GM12878 (cell line): ENCODE measurements around the gene LGI2. TPM values are rescaled to one million over a fixed set of nuclear protein-coding genes. Genes with fewer than 3 reads are reported as not detected.

Experiments used
- ATAC-seq: fragments of 200-7000 bp; cut with Tn5 transposase; 3 replicates; pipeline ENCODE4 v1.9.1; 2020; ENCODE audit warnings: mild to moderate bottlenecking, moderate library complexity
- BruUV-seq: library from RNA; stranded (reverse); fragments of 400-500 nt; replicated peaks from 2 replicates; lab custom pipeline; 2021; lab: Mats Ljungman, UMichigan
- CTCF ChIA-PET: fragments of 300-600 bp; sonication (Branson Sonifier 250); formaldehyde crosslinking; extraction: SDS; loops from one replicate; lab custom pipeline; 2021; ENCODE audit warnings: inconsistent platforms; lab: Yijun Ruan, JAX
- POLR2A ChIA-PET: fragments of 350-600 bp; formaldehyde crosslinking; extraction: SDS; loops from one replicate; lab custom pipeline; 2021; ENCODE audit warnings: inconsistent platforms; lab: Charles Lee
- RAD21 ChIA-PET: fragments of 300-600 bp; sonication (Branson Sonifier 250); formaldehyde crosslinking; loops from one replicate; lab custom pipeline; 2023; ENCODE audit warnings: antibody characterized with exemption; ENCODE audit not compliant: unreplicated experiment; lab: Charles Lee
- SMC1A ChIA-PET: fragments of 300-600 bp; sonication (Branson Sonifier 250); formaldehyde crosslinking; loops from one replicate; lab custom pipeline; 2023; ENCODE audit not compliant: unreplicated experiment, uncharacterized antibody; lab: Charles Lee
- DNase-seq: peaks from one replicate; pipeline ENCODE4 v3.0.0-alpha.2; 2011; ENCODE audit warnings: low read depth, low spot score
- FAIRE-seq: peaks from 3 replicates; lab custom pipeline; 2011; peaks lifted over from hg19 to GRCh38; lab: Jason Lieb, UNC
- H2AFZ ChIP-seq: 2 replicates; pipeline ENCODE4 v1.6.0; 2011; ENCODE audit warnings: low read depth, low read length, control low read depth; ENCODE audit not compliant: control insufficient read depth
- H3K27ac ChIP-seq: 2 replicates; pipeline ENCODE4 v1.5.1; 2011; ENCODE audit warnings: control low read depth; ENCODE audit not compliant: control insufficient read depth, insufficient read depth
- H3K27me3 ChIP-seq, 2 experiments: replicated peaks in 1 of 2; 2 replicates each; pipeline versions ENCODE4 v1.6.0 to v1.6.1; 2011; ENCODE audit warnings: low read length in 1 of 2; ENCODE audit not compliant: control insufficient read depth in 2 of 2, insufficient read depth in 2 of 2
- H3K36me3 ChIP-seq, 2 experiments: 2 replicates each; pipeline ENCODE4 v1.5.1; 2011; ENCODE audit warnings: low read length in 1 of 2; ENCODE audit not compliant: control insufficient read depth in 2 of 2, insufficient read depth in 2 of 2
- H3K4me1 ChIP-seq: 2 replicates; pipeline ENCODE4 v1.6.1; 2011; ENCODE audit warnings: mild to moderate bottlenecking, low read length, moderate library complexity, mixed read lengths; ENCODE audit not compliant: control insufficient read depth, insufficient read depth
- H3K4me2 ChIP-seq: 2 replicates; pipeline ENCODE4 v1.6.0; 2011; ENCODE audit warnings: control low read depth; ENCODE audit not compliant: control insufficient read depth, insufficient read depth
- H3K4me3 ChIP-seq: fragments of 200-600 bp; sonication (generic); 2 replicates; pipeline ENCODE4 v1.5.1; 2016
- H3K79me2 ChIP-seq: 2 replicates; pipeline ENCODE4 v1.6.0; 2011; ENCODE audit warnings: low read length; ENCODE audit not compliant: control insufficient read depth, insufficient read depth
- H3K9ac ChIP-seq: 2 replicates; pipeline ENCODE4 v1.8.0; 2011; ENCODE audit warnings: low read length, control low read depth, mixed read lengths; ENCODE audit not compliant: control insufficient read depth, insufficient read depth
- H3K9me3 ChIP-seq: replicated peaks from 3 replicates; pipeline ENCODE4 v1.5.1; 2011; ENCODE audit warnings: mild to moderate bottlenecking, low read length; ENCODE audit not compliant: control insufficient read depth, insufficient read depth
- H4K20me1 ChIP-seq: 2 replicates; pipeline ENCODE4 v1.6.0; 2011; ENCODE audit not compliant: control insufficient read depth, insufficient read depth
- KDM1A ChIP-seq: fragments of 200-600 bp; sonication (generic); IDR thresholded peaks from 2 replicates; pipeline ENCODE4 v1.6.1; 2016; ENCODE audit warnings: borderline replicate concordance
- MYC ChIP-seq: IDR thresholded peaks from 2 replicates; pipeline ENCODE4 v1.6.1; 2011; ENCODE audit warnings: mild to moderate bottlenecking, low read length, moderate library complexity, inconsistent platforms; ENCODE audit not compliant: insufficient read depth, insufficient replicate concordance, insufficient read length, severe bottlenecking
- NR2C1 ChIP-seq: fragments of 450-650 bp; IDR thresholded peaks from 2 replicates; pipeline ENCODE4 v1.6.1; 2017; ENCODE audit warnings: antibody characterized with exemption, mild to moderate bottlenecking, moderate library complexity
- RELA ChIP-seq: fragments of 450-650 bp; IDR thresholded peaks from 2 replicates; pipeline ENCODE4 v1.8.0; 2014; ENCODE audit warnings: borderline replicate concordance; ENCODE audit not compliant: partially characterized antibody
- RFX5 ChIP-seq: IDR thresholded peaks from 2 replicates; pipeline ENCODE4 v1.6.1; 2011; ENCODE audit warnings: low read depth, low read length, improper control_type of control experiment
- SUZ12 ChIP-seq: fragments of 200-600 bp; sonication (generic); IDR thresholded peaks from one replicate; pipeline ENCODE4 v1.6.1; 2018; ENCODE audit warnings: antibody characterized with exemption, mild to moderate bottlenecking; ENCODE audit not compliant: unreplicated experiment
- TBL1XR1 ChIP-seq: IDR thresholded peaks from 2 replicates; pipeline ENCODE4 v1.6.1; 2012; ENCODE audit warnings: low read depth, low read length, improper control_type of control experiment
- TCF7 ChIP-seq: IDR thresholded peaks from 2 replicates; pipeline ENCODE4 v1.6.1; 2014; ENCODE audit warnings: antibody characterized with exemption, borderline replicate concordance
- YY1 ChIP-seq: IDR thresholded peaks from 2 replicates; pipeline ENCODE4 v1.6.1; 2011; ENCODE audit warnings: low read depth, mild to moderate bottlenecking, low read length
- ZNF207 ChIP-seq: fragments of 450-650 bp; IDR thresholded peaks from 2 replicates; pipeline ENCODE4 v1.6.1; 2014; ENCODE audit warnings: antibody characterized with exemption, mild to moderate bottlenecking, borderline replicate concordance
- ZNF622 ChIP-seq: fragments of 450-650 bp; IDR thresholded peaks from 2 replicates; pipeline ENCODE4 v1.6.1; 2017; ENCODE audit warnings: mild to moderate bottlenecking, inconsistent platforms
- WGBS: methylation state at CpG from one replicate; pipeline ENCODE4 v1.1.6; 2016; ENCODE audit warnings: low lambda C conversion rate; ENCODE audit not compliant: insufficient replicate concordance, insufficient coverage; ENCODE audit errors: missing lambda C conversion rate; 5-methylcytosine and 5-hydroxymethylcytosine counted together
- in situ Hi-C: fragments of 300-500 bp; cut with MboI; formaldehyde crosslinking; loops from 9 replicates; pipeline ENCODE4 v1.14.3; 2018; ENCODE audit warnings: mixed read lengths
- intact Hi-C: fragments of 100-400 bp; cut with micrococcal nuclease; formaldehyde crosslinking; loops from one replicate; pipeline ENCODE4 v1.14.2; 2022; ENCODE audit not compliant: unreplicated experiment
- polyA plus RNA-seq, 11 experiments: library from polyadenylated mRNA; depleted of rRNA in 4 of 11; unstranded in 6 of 11; stranded (reverse) in 5 of 11; fragments of >200 nt; fragmentation: Nextera tagmentation in 4 of 11; fragmentation: Illumina TruSeq in 1 of 11; extraction: Ambion mirVana in 4 of 11; extraction: Trizol in 1 of 11; gene quantifications; 1 replicate in 1 of 11; 2 replicates in 10 of 11; pipeline versions ENCODE4 v1.2.1 to v1.2.3, GENCODE V29; 2011 to 2016; ENCODE audit warnings: inconsistent platforms in 2 of 11, missing spikeins in 2 of 11, low read depth in 1 of 11
- total RNA-seq, 4 experiments: library from RNA; depleted of rRNA in 3 of 4; stranded (reverse); fragments of >200 nt in 3 of 4; fragmentation: Illumina TruSeq in 1 of 4; extraction: Trizol in 1 of 4; gene quantifications; 2 replicates each; pipeline versions ENCODE4 v1.2.1 to v1.2.3, GENCODE V29; 2013 to 2021
- TF ChIP-seq, protein P1 (sequence below): IDR thresholded peaks from 2 replicates; pipeline ENCODE4 v1.6.1; 2012; ENCODE audit warnings: low read depth, low read length, improper control_type of control experiment
- TF ChIP-seq, protein P2 (sequence below): fragments of 450-650 bp; IDR thresholded peaks from 2 replicates; pipeline ENCODE4 v1.6.1; 2017; ENCODE audit warnings: mild to moderate bottlenecking, moderate library complexity
- TF ChIP-seq, protein P3 (sequence below): IDR thresholded peaks from 2 replicates; pipeline ENCODE4 v1.6.1; 2011; ENCODE audit warnings: mild to moderate bottlenecking, low read depth, low read length, moderate library complexity; ENCODE audit not compliant: insufficient replicate concordance
- TF ChIP-seq, protein P4 (sequence below): IDR thresholded peaks from 2 replicates; pipeline ENCODE4 v1.6.1; 2011; ENCODE audit warnings: borderline replicate concordance, low read depth, mild to moderate bottlenecking, moderate library complexity, mixed read lengths, low read length; ENCODE audit not compliant: insufficient read depth; ENCODE audit errors: extremely low read length

LGI2 gene
- total and polyA plus RNA-seq, 10 of the 15 experiments (the other 5 are each of a cell fraction or from before 2014, with no cell fraction given): not detected

DNA sequence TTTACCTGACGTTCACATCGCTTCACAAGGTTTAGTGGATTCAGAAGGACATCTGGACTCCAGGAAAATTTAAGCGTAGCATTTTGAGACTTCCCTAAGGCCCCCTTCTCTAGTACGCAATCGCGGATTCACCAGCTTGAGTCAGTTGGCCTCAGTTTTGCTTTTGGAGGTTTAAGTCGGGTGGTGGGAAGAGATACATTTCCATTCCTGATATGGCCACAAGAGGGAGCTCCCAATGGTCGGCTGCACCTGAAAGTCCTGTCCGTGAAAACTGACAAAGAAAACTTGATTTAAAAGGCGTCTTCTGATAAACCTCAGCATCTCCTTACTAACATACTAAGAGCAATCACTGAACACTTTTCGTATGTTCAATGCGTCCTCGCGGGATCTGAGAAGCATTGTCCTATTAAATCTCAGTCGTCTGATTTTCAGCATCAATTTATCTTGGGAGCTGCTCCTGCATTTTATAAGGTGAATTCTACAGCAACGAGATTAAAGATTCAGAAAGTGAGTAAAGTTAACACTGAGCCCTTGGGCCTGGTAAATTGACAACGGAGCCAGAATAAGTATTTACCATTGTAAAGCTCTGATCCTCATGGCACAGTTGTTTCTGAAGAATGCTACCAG is 50.6 kb downstream of the LGI2 start (continued):
- peak; percentile 53; the same call in 1 of the 2 replicates for TF ChIP-seq YY1
- TF ChIP-seq, protein P1, sequence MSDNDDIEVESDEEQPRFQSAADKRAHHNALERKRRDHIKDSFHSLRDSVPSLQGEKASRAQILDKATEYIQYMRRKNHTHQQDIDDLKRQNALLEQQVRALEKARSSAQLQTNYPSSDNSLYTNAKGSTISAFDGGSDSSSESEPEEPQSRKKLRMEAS: no peak
- TF ChIP-seq, protein P2, sequence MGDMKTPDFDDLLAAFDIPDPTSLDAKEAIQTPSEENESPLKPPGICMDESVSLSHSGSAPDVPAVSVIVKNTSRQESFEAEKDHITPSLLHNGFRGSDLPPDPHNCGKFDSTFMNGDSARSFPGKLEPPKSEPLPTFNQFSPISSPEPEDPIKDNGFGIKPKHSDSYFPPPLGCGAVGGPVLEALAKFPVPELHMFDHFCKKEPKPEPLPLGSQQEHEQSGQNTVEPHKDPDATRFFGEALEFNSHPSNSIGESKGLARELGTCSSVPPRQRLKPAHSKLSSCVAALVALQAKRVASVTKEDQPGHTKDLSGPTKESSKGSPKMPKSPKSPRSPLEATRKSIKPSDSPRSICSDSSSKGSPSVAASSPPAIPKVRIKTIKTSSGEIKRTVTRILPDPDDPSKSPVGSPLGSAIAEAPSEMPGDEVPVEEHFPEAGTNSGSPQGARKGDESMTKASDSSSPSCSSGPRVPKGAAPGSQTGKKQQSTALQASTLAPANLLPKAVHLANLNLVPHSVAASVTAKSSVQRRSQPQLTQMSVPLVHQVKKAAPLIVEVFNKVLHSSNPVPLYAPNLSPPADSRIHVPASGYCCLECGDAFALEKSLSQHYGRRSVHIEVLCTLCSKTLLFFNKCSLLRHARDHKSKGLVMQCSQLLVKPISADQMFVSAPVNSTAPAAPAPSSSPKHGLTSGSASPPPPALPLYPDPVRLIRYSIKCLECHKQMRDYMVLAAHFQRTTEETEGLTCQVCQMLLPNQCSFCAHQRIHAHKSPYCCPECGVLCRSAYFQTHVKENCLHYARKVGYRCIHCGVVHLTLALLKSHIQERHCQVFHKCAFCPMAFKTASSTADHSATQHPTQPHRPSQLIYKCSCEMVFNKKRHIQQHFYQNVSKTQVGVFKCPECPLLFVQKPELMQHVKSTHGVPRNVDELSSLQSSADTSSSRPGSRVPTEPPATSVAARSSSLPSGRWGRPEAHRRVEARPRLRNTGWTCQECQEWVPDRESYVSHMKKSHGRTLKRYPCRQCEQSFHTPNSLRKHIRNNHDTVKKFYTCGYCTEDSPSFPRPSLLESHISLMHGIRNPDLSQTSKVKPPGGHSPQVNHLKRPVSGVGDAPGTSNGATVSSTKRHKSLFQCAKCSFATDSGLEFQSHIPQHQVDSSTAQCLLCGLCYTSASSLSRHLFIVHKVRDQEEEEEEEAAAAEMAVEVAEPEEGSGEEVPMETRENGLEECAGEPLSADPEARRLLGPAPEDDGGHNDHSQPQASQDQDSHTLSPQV: no peak
- TF ChIP-seq TBL1XR1: no peak
- no peak for TF ChIP-seq ZNF622

DNA sequence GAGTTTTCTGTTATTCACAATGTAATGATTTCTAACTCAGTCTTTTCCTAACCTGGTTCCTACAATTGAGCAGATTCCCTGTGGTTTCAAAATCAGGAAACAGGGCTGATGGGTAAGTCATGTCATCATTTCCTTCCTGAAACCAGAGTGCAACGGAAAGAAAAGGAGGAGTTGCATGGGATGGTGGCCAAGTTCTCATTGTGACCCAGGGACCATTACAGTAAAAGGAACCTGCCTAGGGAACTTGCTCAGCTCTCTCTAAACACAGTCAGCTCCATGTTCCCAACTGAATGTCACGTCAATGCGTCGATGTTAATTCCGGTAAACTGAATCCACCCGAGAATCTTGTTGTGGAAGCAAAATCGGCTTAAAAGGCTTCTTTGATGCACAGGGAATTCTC is 51.2 kb downstream of the LGI2 start:
- WGBS: 62% methylated on average over 7 of the region's 7 CpGs
- Histone ChIP-seq H3K4me2 (no peak overlapping the region), H3K9ac (no peak overlapping the region), H3K9me3 (no peaks in the 10 kb centered on the region; the same call in 2 of the 3 replicates), H2AFZ (no peak overlapping the region), H3K27ac (no peak overlapping the region), H3K4me3 (no peak overlapping the region), H4K20me1 (no peaks in the 10 kb centered on the region), H3K79me2 (no peaks in the 10 kb centered on the region), H3K4me1 (no peaks in the 10 kb centered on the region), H3K36me3 (no peaks in the 10 kb centered on the region), H3K27me3 (no peaks in the 10 kb centered on the region)
- DNase-seq (no peak), FAIRE-seq (no peak), ATAC-seq (no peak)
- RAD21 ChIA-PET: interaction anchor here (0.6 to 2.6 kb wide), 4 partner anchors 9 to 387 kb away, joined by 3 to 18 read pairs (median 12); no protein-coding TSS in a partner anchor
- SMC1A ChIA-PET: interaction anchor here (0.6 to 2.8 kb wide), 14 partner anchors 15 to 490 kb away, joined by 3 to 38 read pairs (median 3); no protein-coding TSS in a partner anchor
- CTCF ChIA-PET: interaction anchor here (0.6 to 8.0 kb wide), 33 partner anchors 7 to 987 kb away, joined by 3 to 100 read pairs (median 5); partner anchors contain the start of gene PI4K2B
- POLR2A ChIA-PET: no interaction called here
- in situ Hi-C loops (loop anchor here (5.0 kb wide), 1 partner anchor 393 kb away; no protein-coding TSS in a partner anchor), intact Hi-C loops (no loop called here)
- no TSS peak for BruUV-seq
- TF ChIP-seq SUZ12: no peak
- no peak for TF ChIP-seq NR2C1
- TF ChIP-seq, protein P3, sequence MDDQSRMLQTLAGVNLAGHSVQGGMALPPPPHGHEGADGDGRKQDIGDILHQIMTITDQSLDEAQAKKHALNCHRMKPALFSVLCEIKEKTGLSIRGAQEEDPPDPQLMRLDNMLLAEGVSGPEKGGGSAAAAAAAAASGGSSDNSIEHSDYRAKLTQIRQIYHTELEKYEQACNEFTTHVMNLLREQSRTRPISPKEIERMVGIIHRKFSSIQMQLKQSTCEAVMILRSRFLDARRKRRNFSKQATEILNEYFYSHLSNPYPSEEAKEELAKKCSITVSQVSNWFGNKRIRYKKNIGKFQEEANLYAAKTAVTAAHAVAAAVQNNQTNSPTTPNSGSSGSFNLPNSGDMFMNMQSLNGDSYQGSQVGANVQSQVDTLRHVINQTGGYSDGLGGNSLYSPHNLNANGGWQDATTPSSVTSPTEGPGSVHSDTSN: no peak
- no peak for TF ChIP-seq ZNF207
- TF ChIP-seq, protein P4, sequence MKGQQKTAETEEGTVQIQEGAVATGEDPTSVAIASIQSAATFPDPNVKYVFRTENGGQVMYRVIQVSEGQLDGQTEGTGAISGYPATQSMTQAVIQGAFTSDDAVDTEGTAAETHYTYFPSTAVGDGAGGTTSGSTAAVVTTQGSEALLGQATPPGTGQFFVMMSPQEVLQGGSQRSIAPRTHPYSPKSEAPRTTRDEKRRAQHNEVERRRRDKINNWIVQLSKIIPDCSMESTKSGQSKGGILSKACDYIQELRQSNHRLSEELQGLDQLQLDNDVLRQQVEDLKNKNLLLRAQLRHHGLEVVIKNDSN: no peak
- no peak for TF ChIP-seq RFX5
- no peak for TF ChIP-seq TCF7
- no peak for TF ChIP-seq RELA
- TF ChIP-seq MYC: no peak
- TF ChIP-seq KDM1A: no peak
